Cerebellar nuclear complex (tissue), 1 donor: ENCODE results near the gene MAP7.
A peak's percentile ranks its signal among the peaks of the same experiment; 100 is the strongest.
"Not testable (repeated sequence)": the region's sequence is repeated elsewhere in the genome, so short reads cannot be mapped to it uniquely, and the experiment has no call there.

ENCODE experiments used
- DNase-seq, 2 experiments: peaks; one replicate each; lab custom pipeline; 2025; lab: John Stamatoyannopoulos, UW

Gene MAP7

DNA sequence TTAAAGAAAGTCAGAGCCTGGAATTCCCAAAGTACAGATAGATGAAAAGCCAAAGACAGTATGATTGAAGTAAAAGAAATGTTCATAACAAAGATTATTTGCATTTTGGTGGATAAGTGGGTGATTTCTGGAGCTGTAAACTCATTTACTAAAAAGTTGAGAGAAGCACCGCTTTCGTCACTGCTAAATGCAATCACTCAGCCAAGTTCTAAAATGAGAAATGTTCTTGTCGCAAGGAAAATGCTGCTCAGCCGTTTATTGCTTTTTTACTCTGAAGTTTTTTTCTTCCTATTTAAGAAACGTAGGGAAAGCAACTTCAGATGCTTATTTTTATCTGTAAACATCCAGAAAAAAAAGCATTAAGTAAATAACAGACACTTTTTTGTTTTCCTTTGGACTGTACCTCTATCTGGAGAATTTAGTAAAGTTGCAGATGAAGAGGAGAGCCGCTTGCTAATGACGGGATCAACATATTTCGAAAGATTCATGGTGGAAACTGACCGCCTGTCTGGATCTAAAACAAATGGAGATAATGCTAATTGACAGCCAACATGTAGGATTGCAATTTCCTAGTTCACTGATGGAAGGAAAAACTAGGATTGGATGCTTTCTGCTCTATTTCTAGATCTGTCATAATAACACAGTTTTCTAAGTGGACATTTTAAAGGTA, 166.8 kb downstream of the MAP7 start:
- no peak for DNase-seq

DNA sequence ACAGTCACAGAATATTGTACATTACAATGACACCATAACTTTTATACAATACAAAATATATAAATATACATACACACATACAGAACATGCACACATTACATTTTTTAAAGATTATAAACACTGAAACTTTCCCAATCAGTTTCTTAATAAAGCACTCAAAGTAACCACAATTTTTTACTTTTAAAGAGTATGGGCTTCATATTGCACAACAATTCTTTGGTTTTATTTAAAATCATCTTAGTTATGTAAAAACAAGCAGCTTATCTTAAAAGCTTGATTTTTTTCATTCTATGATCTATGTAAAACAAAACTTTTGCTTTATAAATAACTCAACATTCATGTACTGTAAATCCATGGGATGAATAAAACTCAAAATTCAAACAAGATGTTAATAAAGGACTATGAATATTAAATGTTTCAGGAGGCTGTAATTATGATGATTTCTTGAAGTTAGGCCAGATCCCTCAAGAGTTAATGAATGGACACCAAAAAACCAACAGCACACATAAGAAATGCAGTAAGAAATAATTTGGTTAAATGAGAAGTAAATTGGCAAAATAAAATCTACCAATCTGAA, 167.5 kb downstream of the MAP7 start:
- no peak for DNase-seq

DNA sequence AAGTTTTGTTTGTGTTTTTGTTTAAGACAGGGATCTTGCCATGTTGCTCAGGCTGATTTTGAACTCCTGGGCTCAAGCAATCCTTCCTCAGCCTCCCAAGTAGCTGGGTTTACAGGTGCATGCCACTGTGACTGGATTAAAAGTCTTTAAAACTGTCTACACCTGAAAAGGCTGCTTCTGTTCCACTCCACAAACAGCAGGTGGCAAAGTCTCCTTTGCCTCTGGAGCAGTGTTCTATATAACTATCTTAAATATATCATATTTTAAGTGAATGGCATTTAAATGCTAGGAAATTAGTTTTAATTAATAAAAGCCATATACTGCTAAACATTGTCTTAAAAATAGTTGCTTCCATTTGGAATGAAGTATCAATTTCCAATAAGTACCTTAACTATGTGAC, 171.3 kb downstream of the MAP7 start:
- no peak for DNase-seq

DNA sequence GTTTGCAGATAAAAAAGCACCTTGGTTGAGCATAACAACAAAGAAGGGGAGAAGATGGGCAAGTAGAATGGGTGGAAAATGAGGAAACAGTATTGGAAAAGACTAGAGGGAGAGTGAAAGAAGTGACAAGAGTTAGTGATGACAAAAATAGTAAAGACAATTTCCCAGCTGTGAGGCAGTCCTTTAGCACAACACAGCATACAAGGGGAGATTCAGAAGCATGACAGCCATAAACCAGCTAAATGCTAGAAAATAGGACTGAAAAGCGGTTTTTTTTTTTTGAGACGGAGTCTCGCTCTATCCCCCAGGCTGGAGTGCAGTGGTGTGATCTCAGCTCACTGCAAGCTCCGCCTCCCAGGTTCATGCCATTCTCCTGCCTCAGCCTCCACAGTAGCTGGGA, 174.4 kb downstream of the MAP7 start:
- not testable (repeated sequence) for DNase-seq

DNA sequence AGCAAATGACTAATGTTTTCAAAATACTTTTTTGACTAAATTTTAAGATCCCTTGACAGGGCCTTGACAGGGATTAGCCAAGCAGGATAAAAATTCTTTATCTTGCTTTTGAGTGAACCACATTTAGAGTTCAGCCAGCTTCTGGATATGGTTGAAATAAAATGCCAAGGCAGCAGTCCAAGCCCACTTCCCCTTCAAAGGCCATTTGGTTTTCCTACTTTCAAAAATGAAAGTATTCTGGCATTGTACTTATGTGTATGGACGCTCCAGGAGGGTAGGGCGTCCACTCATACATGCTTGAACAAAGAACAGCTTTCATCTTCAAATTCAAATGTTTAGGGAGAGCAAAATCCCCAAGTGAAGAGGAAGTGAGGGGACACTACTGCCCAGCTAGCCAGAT, 178.3 kb downstream of the MAP7 start:
- no peak for DNase-seq

DNA sequence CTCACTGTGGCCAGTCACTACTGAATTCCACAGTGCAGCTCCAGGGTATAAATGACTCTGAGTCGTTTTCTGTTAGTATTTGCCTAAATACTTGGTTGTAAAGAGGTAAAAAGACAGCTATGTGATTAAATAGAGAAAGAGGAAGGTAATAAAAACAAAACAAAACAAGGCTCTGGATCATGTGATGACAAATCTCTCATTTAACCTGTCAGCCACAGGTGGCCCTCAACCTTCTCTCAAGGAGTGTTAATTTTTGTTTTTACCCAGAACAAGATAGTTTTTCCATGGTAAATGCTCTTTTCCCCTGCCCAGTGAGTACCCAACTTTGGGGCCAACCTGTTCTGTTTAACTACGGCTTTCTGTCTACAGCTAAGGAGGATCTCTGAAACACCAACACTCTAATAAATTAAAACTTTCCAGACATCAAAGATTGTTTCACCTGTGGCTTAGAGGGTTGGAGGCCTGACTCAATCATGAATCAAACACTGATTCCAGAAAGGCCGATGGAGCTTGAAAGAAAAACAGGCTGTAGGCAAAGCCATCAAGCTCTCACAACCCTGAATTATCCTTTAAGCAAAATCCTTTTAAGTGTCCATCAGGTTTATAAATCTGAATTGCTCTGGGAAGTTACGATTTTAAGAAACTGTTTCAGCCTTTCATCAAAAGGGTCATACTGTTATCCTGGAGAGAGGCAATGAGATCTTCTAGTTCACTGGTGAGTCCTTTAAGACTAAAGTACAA, 179.1 kb downstream of the MAP7 start:
- DNase-seq = no peak

DNA sequence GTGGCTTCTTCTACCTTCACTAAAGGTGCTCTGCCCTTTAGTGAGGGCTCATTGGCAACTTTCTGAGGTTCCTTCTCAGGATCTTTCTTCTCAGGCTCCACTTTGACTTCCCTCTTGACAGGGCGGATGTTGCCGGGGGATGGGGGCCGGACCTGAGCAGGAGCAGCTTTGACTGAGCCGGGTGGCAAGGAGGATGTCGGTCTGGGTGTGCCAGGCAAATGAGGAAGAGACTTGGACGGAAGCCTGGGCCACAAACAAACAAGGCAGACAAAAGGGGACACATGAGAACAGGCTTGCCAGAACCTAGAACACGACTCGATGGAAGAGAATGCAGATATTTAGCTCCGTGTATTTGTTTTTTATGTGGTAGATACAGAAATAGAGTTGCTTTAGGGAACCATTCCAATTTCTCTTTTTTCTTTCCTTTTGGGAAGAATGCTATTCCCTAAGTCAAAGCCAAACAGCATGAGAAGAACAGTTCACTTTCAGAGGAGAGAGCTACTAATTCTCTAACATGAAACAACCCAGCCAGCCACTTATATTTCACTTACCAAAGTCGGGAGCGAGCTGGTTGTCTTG, 184.4 kb downstream of the MAP7 start:
- peak; percentile 1 to 16 for DNase-seq

DNA sequence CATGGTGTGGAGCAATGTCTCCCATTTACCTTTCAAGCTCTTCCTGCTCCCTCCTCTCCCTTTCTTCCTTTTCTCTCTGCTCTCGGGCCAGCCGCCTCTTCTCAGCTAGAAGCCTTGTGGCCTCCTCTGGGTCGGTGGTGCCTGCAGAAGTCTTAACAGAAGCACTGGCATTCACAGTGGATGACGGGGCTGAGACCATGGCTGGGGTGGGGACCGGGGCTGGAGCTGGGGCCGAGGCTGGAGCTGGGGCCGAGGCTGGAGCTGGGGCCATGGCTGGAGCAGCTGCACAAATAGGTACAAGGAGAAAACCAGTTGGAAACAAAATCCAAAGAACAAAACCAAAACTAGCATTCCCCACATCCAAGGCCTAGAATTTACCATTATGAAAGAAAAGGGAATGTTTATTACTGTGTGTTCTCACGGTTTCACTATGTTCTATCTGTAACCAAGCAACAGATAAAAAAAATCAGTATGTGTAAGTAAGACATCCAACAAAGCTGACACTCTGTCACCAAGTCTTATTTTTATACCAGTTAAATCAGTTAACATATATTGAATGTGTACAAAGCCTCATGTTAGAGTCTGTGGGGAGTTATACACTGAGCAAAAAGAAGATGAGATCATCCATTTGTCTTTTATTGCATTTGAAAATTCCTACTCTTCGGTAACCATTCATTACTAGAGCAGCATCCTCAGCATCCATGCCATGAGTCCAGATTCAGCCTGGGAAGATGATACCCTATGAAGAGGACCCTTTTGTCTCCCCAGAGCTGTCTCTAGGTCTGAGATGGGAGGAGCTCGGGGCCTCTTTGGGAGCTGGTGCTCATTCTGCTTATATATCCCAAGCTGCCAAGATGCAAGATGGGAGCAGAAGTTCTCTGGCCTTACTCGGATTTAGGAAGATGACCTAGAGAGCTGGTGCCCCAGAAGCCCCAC, 187.5 kb downstream of the MAP7 start:
- no peak for DNase-seq

DNA sequence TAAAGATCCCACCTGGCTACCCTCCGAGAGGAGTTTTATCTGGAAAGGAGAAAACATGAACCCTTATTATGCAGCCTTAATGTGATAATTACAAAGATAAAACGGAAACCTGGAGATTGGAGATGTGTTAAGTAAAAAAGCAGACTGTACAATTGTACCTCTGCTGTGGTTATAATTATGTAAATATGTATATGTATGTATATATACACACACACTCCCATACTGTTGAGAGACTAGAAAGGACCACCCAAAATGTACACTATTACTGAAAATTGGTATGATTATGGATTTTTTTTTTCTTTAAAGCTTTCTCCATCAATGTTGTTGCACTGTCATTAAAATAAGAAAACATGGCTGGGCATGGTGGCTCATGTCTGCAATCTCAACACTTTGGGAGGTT, 188.4 kb downstream of the MAP7 start:
- DNase-seq = no peak

DNA sequence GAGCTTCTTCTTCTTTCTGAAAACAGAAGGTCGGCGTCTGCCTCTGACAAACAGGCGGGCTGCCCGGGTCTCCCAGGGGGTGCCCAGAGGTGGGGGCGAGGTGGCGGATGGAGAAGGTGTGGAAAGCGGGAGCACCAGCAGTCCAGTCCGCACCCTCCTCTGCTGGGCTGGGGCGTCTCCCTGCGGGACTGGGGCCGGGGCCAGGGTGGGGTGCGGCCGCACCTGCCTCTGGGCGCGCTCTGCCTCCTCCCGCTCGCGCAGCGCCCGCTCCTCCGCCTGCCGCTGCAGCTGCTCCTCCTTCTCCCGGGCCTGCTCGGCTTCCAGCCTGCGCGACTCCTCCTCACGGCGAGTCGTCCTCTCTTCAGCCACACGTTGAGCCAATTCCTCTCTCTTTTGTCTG, 189.4 kb downstream of the MAP7 start:
- no peak for DNase-seq

DNA sequence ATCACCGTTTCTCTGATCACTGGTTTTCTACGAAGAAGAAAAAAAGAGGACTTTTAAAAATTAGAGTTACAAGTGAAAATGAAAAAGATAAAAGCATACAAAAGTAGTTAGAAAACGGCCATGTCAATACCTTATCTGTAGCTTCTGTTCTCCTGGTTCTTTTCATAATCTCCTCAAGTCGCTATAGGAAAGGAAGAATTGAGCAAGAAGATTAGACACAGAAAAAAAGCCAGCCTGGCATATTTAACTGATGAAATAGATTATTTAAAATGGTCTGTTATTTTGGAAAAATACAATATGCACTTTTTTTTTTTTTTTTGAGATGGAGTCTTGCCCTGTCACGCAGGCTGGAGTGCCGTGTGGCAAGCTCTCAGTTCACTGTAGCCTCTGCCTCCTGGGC, 190.4 kb downstream of the MAP7 start:
- no peak for DNase-seq

DNA sequence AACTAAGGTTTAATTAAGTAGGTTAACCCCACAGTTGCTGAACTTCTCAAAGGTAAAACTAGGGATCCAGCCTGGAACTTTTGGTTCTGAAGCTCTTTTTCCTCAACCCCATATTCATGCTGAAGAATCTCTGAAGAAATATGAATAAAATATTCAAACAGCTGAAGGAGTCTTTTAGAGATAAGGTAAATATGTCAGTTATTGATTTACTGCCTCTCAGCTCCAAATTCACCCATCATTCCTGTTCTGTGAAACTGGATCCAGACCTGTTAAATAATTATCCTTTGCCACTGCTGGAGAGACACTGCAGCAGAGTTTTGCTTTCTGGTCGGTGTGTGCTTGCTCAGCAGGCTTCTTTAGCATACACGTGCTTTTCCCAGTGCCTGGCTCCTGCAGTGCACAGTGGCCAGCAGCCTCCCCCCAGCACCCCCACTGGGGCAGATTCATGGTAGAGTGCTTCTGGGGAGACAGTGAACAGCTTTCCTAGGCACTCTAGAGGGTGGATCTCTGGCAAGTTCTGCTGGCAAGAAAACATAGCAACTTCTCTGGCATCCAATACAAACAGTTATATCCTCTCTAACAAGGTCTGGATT, 198.6 kb downstream of the MAP7 start:
- DNase-seq = no peak

DNA sequence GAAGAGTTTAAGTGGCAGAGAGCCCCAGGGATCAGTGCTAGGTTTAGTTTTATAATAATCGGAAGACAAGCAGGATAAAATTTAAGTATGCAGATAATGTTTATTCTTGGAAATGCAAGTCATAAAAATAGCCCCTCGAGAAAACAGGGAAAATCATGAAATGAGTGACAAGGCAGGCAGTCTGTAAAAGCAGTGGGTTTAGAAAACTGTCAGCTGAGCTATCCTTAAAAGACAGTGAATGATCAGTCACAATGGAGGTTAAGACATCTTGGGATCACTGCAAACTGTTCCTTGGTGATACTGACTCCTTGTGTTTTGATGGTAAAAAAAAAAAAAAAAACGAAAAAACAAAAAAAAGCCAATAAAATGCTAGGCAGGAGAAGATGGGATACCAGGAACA, 199.3 kb downstream of the MAP7 start:
- no peak for DNase-seq

DNA sequence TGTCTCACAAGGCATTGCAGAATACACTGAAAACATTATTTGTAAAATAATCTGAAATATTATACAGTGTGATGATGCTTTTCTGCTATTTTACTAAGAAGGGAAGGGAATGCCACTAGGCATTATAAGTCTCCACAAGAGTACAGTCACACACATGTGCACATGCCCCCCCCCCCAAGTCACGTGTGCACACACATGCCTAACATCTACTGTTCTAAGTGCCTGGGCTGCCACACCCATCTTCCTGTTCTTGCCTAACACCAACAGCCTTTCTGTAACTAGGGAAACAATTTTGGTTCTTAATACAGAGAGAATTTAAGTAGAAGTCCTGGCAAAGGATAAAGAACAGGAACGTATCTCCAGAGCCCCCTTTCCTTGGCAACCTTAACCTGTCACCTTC, 202.4 kb downstream of the MAP7 start:
- DNase-seq = no peak

DNA sequence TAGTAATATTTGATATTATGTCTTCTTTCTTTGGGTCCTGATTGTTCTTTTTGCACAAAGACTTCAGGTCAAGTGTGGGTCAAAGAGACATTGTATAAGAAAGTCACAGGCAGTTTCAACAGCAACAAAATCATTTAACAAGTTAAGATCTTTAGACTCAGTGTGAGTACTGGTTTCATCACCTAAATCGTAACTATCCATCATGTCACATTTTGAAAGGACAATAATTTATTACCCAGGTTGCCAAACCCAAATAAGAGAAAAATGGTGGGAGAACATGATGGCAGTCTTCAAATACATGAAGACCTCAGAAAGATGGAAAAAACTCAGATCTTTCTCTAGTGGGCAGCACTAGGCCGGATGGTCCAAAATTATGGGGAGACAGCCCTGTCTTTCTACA, 205.1 kb downstream of the MAP7 start:
- no peak for DNase-seq

DNA sequence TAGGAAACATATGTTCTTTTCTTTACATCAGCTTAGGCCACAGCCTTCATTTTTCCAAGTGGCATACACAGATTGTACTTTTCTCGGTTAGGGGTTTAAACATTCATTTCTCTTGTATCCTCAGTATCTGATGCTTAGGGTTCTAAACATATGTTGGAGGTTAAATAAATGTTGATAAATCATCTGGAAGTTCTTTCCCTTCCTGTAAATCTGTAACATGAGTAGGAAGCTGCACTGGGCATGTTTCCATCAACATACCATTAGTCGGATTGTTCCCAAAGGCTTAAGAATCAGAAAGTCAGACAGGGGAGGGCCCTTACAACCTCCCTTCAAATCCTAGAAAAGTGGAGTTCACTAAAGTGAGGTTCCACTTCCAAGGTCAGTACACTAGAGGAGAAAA, 205.8 kb downstream of the MAP7 start:
- no peak for DNase-seq

DNA sequence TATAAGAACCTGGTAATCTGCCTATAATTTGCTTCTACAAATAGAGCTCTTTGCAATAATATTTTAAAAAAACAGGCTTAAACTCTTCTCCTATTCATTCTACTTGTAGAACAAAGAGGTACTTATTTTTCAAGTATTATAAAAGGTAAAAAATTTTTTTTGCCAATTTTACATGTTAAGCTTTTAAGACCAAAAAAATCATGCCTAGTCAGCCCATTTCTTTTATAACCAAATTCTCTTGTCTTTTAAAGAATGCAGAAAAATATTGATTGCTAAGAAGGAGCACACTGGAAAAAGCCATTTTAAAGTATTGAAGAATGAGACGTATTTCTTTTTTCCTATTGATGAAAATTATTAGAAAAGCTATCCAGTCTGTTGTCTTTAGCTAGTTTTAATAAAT, 206.5 kb downstream of the MAP7 start:
- no peak for DNase-seq

DNA sequence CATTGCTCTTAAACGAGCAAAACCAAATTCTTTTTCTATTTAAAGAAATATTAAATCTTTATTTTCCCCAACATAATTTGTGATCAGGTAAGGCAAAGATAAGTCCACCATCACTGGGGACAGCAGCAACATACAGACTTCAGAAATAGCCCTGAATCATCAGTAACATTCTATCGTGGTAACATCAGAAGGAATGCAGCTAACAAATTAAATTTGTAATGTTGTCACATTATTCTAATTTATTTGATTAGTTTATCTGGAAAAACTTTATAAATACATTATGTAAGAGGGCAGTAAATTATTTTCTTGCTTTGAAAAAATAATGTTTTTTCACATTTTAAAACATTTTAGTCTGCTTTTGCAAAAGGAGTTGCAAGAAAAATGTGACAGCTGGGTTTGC, 206.9 kb downstream of the MAP7 start:
- DNase-seq = no peak

DNA sequence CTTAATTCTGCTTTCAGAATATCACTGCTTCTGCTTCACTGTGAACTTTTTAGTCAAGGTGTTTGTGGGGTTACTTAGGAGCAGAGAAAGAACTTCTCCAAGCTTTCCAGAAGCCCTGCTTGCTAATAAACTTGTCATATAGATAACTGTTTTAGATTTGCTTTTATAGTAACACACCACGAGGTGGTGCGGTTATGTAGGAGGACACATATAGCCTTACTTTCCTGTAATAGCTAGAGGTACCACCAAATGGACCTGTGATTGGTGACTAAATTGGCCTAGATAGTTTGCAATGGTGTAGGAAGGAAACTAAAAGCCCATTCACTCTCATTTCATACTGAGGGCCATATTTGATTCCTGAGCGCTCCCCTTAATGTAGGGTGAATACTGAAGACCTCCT, 208.3 kb downstream of the MAP7 start:
- DNase-seq = no peak

DNA sequence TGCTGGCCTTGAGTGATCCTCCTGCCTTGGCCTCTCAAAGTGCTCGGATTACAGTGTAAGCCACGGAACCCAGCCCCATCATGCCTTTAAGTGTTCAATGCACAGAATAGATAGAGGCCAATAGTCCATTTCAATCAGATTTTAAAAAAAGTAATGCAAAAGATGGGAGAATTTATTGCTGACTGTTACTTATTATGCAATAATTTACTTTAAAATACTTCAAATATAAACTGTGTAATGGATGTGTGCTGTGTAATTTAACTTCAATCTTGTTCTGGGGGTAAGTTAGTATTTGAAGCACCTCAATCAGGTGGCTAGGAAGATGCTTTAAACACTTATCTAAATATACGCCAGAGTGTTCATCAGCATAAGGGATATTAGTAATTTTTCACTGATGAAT, 208.9 kb downstream of the MAP7 start:
- DNase-seq = no peak

DNA sequence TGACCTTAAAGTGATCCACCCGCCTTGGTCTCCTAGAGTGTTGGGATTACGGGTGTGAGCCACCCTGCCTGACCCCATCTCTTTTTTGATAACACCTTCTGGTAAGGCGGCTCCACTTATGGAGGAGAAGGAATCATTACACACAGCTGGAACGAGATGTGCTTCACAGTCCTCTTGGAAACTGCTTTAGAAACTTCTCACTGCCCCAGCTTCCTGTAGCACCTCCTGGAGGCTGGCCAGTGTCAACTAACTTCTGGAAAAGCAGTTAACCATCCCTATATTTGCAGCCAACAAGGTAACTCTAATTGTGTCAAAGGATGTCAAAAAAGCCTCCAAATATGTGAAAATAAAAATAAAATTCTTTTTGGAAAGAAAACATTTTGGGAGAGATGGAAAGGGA, 211.7 kb downstream of the MAP7 start:
- no peak for DNase-seq

DNA sequence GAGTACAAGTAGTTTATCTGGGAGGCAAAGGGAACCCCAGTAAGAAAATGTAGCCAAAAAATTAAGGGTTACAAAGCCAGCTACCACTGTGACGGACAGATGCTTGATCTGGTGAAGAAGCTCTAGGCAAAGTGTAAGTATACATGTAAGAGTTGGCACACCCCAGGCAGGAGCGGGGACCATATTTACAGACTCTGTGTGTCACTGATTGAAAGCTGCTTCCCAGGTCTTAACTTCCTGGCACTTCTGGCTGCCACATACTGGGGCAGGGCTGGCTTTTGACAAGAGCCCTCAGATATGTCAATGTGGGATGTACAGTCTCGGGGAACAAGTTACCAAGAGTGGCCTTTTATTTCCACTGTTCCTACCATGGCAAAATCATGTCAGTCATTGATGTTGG, 212.6 kb downstream of the MAP7 start:
- DNase-seq = no peak
